Stimulated activated naive CD4-positive, alpha-beta T cell treated with Interleukin-2 at 50 U/mL for 16 hours (primary cell): ENCODE results near the gene GBGT1.
"Not testable (repeated sequence)": the region's sequence is repeated elsewhere in the genome, so short reads cannot be mapped to it uniquely, and the experiment has no call there.

Source experiments
- DNase-seq: peaks from one replicate; lab custom pipeline; 2025; lab: John Stamatoyannopoulos, UW

The GBGT1 gene

GRCh38 chr9:133163504-133164172 is at the start of gene GBGT1:
GBGT1 (minus strand) TSS chr9:133163914; CDS start chr9:133162412, 1,502 bp downstream.
- peak; percentile 14 for DNase-seq

- no peak for DNase-seq
Observed at GRCh38 chr9:133210609-133211008, 46.9 kb upstream of the GBGT1 start.

- no peak for DNase-seq
Observed at GRCh38 chr9:133210202-133210532, 46.5 kb upstream of the GBGT1 start.

- not testable (repeated sequence) for DNase-seq
Observed at GRCh38 chr9:133209327-133210201, 45.9 kb upstream of the GBGT1 start.

- not testable (repeated sequence) for DNase-seq
Observed at GRCh38 chr9:133208880-133209300, 45.2 kb upstream of the GBGT1 start, which contains the start of gene OBP2B. OBP2B (minus strand) TSS chr9:133209250; CDS start chr9:133209199, 51 bp downstream.

GRCh38 chr9:133208171-133208879 is 44.6 kb upstream of the GBGT1 start:
- not testable (repeated sequence) for DNase-seq

- DNase-seq = no peak
Observed at GRCh38 chr9:133207540-133208170, 43.9 kb upstream of the GBGT1 start.

- no peak for DNase-seq
Observed at GRCh38 chr9:133207021-133207531, 43.4 kb upstream of the GBGT1 start.

- no peak for DNase-seq
Observed at GRCh38 chr9:133205996-133206931, 42.5 kb upstream of the GBGT1 start.

- not testable (repeated sequence) for DNase-seq
Observed at GRCh38 chr9:133205481-133205887, 41.8 kb upstream of the GBGT1 start.

- no peak for DNase-seq
Observed at GRCh38 chr9:133204993-133205336, 41.3 kb upstream of the GBGT1 start.

- no peak for DNase-seq
Observed at GRCh38 chr9:133204335-133204992, 40.8 kb upstream of the GBGT1 start.

GRCh38 chr9:133203506-133204075 is 39.9 kb upstream of the GBGT1 start:
- no peak for DNase-seq

GRCh38 chr9:133202688-133203453 is 39.2 kb upstream of the GBGT1 start:
- no peak for DNase-seq

GRCh38 chr9:133202145-133202513 is 38.4 kb upstream of the GBGT1 start:
- no peak for DNase-seq

- no peak for DNase-seq
Observed at GRCh38 chr9:133201424-133202144, 37.9 kb upstream of the GBGT1 start.

GRCh38 chr9:133200631-133201030 is 36.9 kb upstream of the GBGT1 start:
- DNase-seq = no peak

GRCh38 chr9:133199648-133200321 is 36.1 kb upstream of the GBGT1 start:
- DNase-seq = no peak
